A172 (cell line): ENCODE data around the gene PDIA5. TPM values are rescaled to one million over a fixed set of nuclear protein-coding genes. Genes with fewer than 3 reads are reported as not detected.
"Not testable (repeated sequence)": the region's sequence is repeated elsewhere in the genome, so short reads cannot be mapped to it uniquely, and the experiment has no call there.

Experiments used
- DNase-seq: peaks from one replicate; pipeline ENCODE4 v3.0.0-alpha.2; 2015; ENCODE audit warnings: low spot score
- total RNA-seq: library from RNA; depleted of rRNA; stranded (reverse); fragments of >200 nt; shearing (Covaris generic); gene quantifications from 2 replicates; pipeline ENCODE4 v1.2.3, GENCODE V29; 2014

Gene PDIA5
- total RNA-seq, 1 experiment from 2014 or later = 15.0 TPM

GRCh38 chr3:123149525-123149924, 82.7 kb downstream of the PDIA5 start:
- DNase-seq = no peak

GRCh38 chr3:123150449-123151215, 83.8 kb downstream of the PDIA5 start:
- no peak for DNase-seq

- DNase-seq = no peak
These were observed 84.5 kb downstream of the PDIA5 start for GRCh38 chr3:123151251-123151705.

GRCh38 chr3:123151853-123152420, 85.1 kb downstream of the PDIA5 start:
- not testable (repeated sequence) for DNase-seq

GRCh38 chr3:123152687-123153086, 85.9 kb downstream of the PDIA5 start:
- no peak for DNase-seq

- no peak for DNase-seq
These were observed 86.5 kb downstream of the PDIA5 start for GRCh38 chr3:123153125-123154019.

GRCh38 chr3:123154020-123154985, 87.5 kb downstream of the PDIA5 start:
- DNase-seq = no peak

GRCh38 chr3:123155471-123156011, 88.7 kb downstream of the PDIA5 start:
- no peak for DNase-seq

GRCh38 chr3:123156276-123156995, 89.6 kb downstream of the PDIA5 start:
- no peak for DNase-seq

GRCh38 chr3:123157209-123157597, 90.4 kb downstream of the PDIA5 start:
- DNase-seq = no peak

- DNase-seq = no peak
These were observed 90.9 kb downstream of the PDIA5 start for GRCh38 chr3:123157598-123158287.

GRCh38 chr3:123158330-123158729, 91.5 kb downstream of the PDIA5 start:
- peak; percentile 38 for DNase-seq

- no peak for DNase-seq
These were observed 92.1 kb downstream of the PDIA5 start for GRCh38 chr3:123158899-123159390.

GRCh38 chr3:123159926-123160635, 93.3 kb downstream of the PDIA5 start:
- DNase-seq = no peak

- DNase-seq = no peak
These were observed 94.3 kb downstream of the PDIA5 start for GRCh38 chr3:123161167-123161566.

- DNase-seq = no peak
These were observed 96.3 kb downstream of the PDIA5 start for GRCh38 chr3:123163141-123163540.

GRCh38 chr3:123165163-123165562, 98.3 kb downstream of the PDIA5 start:
- DNase-seq = no peak

GRCh38 chr3:123167686-123168085, 100.9 kb downstream of the PDIA5 start:
- DNase-seq = no peak

GRCh38 chr3:123168122-123168521, 101.3 kb downstream of the PDIA5 start:
- no peak for DNase-seq
